Tibial artery (tissue), 4 donors: Measurements from ENCODE around the gene CYP39A1.

Experiments used
- DNase-seq, 2 donors: peaks; one replicate each; pipeline ENCODE4 v3.0.0-alpha.2; 2019
- H3K27ac ChIP-seq, 2 donors: fragments of 200-600 bp; sonication (generic) in 1 of 2; 1 replicate in 1 of 2; 2 replicates in 1 of 2; pipeline ENCODE4 v1.5.1; 2018 to 2019; ENCODE audit warnings: mild to moderate bottlenecking in 1 of 2
- H3K27me3 ChIP-seq, 2 donors: fragments of 200-600 bp; sonication (generic) in 1 of 2; one replicate each; pipeline versions ENCODE4 v1.5.1 to v1.6.0; 2016 to 2019
- H3K36me3 ChIP-seq, 3 donors: fragments of 200-600 bp; sonication (generic) in 2 of 3; one replicate each; pipeline ENCODE4 v1.5.1; 2016 to 2019; ENCODE audit warnings: mild to moderate bottlenecking in 2 of 3
- H3K4me1 ChIP-seq, 4 donors: fragments of 200-600 bp; sonication (generic) in 2 of 4; 1 replicate in 3 of 4; 2 replicates in 1 of 4; pipeline ENCODE4 v1.5.1; 2016 to 2019
- H3K4me3 ChIP-seq, 2 donors: fragments of 200-600 bp; sonication (generic) in 1 of 2; 1 replicate in 1 of 2; 2 replicates in 1 of 2; pipeline ENCODE4 v1.5.1; 2018 to 2019; ENCODE audit warnings: mild to moderate bottlenecking in 2 of 2
- H3K9me3 ChIP-seq, 3 donors: fragments of 200-600 bp; sonication (generic) in 1 of 3; one replicate each; pipeline ENCODE4 v1.5.1; 2016 to 2019
- intact Hi-C: fragments of 100-400 bp; cut with DNase I; formaldehyde crosslinking; loops from one replicate; pipeline ENCODE4 v1.15.0; 2023; ENCODE audit warnings: low total_unique reads
- TF ChIP-seq, protein P1 (sequence below), 2 experiments: fragments of 200-600 bp in 1 of 2; fragments of 450-650 bp in 1 of 2; IDR thresholded peaks; one replicate each; pipeline ENCODE4 v1.5.1; 2017 to 2019; ENCODE audit warnings: antibody characterized with exemption in 2 of 2, mild to moderate bottlenecking in 1 of 2, moderate library complexity in 1 of 2

Gene CYP39A1

DNA sequence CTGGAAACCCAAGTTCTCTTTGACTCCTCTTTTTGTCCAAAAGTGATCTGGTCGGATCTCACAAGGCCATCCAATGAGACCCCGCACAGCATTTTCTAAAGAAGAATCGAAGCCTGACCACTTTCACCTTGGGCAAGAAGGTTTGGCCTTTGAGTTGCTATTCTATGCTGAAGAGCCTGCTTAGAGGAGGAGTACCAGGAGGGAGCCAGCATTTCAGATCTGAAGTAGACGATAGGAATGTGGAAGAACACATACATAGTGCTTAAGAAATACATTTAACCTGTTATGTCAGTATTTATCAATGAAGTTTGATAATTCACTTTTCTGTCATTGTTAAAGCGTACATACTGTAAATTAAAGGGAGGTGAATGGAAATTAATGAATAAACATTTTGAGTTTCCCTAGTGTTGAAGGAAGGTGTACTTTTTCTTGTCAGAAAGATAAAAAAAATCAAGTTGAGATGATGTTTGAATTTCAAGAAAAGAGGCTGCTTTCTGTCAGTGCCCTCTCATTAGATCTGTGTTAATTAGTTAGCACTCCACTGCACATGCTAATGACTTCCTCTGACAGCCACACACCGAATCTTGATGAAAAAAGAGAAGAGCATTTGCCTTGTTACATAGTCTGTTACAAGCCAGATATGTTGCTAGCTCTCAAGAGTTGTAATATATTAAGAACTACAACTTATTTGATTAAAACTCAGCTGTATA is 24.1 kb upstream of the CYP39A1 start:
- intact Hi-C loops = no loop called here
- Histone ChIP-seq H3K27me3 (no peaks in the 10 kb centered on the region), H3K4me3 (no peak overlapping the region), H3K4me1 (no peaks in the 10 kb centered on the region), H3K9me3 (no peaks in the 10 kb centered on the region), H3K36me3 (peaks cover 26 to 42% (median 34%) of the 10 kb centered on the region in 3 donors), H3K27ac (no peak overlapping the region)
- no peak for DNase-seq
- TF ChIP-seq, protein P1, sequence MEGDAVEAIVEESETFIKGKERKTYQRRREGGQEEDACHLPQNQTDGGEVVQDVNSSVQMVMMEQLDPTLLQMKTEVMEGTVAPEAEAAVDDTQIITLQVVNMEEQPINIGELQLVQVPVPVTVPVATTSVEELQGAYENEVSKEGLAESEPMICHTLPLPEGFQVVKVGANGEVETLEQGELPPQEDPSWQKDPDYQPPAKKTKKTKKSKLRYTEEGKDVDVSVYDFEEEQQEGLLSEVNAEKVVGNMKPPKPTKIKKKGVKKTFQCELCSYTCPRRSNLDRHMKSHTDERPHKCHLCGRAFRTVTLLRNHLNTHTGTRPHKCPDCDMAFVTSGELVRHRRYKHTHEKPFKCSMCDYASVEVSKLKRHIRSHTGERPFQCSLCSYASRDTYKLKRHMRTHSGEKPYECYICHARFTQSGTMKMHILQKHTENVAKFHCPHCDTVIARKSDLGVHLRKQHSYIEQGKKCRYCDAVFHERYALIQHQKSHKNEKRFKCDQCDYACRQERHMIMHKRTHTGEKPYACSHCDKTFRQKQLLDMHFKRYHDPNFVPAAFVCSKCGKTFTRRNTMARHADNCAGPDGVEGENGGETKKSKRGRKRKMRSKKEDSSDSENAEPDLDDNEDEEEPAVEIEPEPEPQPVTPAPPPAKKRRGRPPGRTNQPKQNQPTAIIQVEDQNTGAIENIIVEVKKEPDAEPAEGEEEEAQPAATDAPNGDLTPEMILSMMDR (IDR thresholded peaks at IDR 0.05) = no peak

DNA sequence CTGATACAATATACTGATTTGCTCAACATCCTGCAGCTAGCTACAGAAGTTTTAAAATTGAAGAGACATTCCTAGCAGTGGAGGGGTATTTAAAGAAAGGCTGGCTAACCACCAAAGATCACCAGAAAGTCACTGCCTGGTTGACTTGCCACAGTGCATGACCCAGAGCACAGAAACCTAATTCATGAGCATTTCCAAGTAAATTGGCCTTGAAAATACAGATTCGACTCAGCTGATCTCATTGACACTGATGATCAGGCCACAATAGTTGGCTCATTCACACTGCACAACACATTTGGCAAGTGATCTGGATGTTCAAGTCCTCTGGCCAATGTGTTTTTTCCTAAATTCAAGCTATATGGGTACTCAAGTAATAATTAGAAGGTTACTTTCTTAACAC is 21.8 kb upstream of the CYP39A1 start:
- H3K36me3 ChIP-seq = peaks cover 26 to 46% (median 46%) of the 10 kb centered on the region in 3 donors
- no peaks in the 10 kb centered on the region for H3K9me3 ChIP-seq
- TF ChIP-seq, protein P1 (IDR thresholded peaks at IDR 0.05) = no peak
- no peaks in the 10 kb centered on the region for H3K27me3 ChIP-seq
- H3K4me1 ChIP-seq = no peaks in the 10 kb centered on the region
- DNase-seq = no peak
- no peak overlapping the region for H3K27ac ChIP-seq
- intact Hi-C loops = no loop called here
- no peak overlapping the region for H3K4me3 ChIP-seq

DNA sequence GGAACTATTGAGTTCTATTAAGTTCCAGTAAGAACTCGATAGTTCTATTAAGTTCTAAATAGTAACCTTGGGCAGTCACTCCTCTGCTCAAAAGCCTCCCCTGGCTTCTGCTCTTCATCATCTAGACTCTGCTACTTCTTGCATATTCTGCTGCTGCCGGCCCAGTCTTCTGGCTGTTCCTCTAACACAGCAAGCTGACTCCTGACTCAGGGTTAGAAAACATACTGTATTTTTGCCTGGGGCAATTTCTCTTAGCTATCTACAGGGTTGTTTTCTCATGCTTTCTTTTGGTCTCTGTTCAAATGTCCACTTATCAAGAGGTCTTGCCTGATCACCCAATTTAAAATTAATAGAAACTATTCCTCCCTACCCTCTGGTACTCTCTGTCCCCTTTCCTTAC is 14.8 kb upstream of the CYP39A1 start:
- Histone ChIP-seq H3K36me3 (peaks cover 6 to 60% (median 32%) of the 10 kb centered on the region in 3 donors), H3K4me3 (no peak overlapping the region), H3K27me3 (no peaks in the 10 kb centered on the region), H3K4me1 (no peaks in the 10 kb centered on the region), H3K27ac (no peak overlapping the region), H3K9me3 (no peaks in the 10 kb centered on the region)
- intact Hi-C loops = no loop called here
- no peak for DNase-seq
- TF ChIP-seq, protein P1 (IDR thresholded peaks at IDR 0.05) = no peak

DNA sequence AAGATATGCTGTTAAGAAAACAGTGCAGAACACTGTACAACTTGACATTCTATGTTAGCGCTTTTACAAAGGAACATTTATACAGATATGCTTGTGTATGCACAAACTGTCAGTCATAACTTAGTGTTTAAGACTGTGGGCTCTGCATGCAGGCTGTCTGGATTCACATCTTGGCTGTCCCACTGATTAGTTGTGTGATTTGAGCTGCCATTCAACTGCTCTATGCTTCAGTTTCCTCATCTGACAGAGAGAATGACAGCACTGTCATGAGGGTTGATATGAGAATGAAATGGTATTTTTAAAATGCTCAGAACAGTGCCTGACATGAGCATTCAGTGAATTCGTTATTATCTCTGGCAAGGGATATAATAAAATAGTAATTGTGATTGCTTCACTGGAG is 8.9 kb upstream of the CYP39A1 start:
- no peak for DNase-seq
- H3K4me1 ChIP-seq = no peaks in the 10 kb centered on the region
- intact Hi-C loops = no loop called here
- no peaks in the 10 kb centered on the region for H3K9me3 ChIP-seq
- no peak overlapping the region for H3K27ac ChIP-seq
- peaks cover 7 to 38% (median 12%) of the 10 kb centered on the region in 3 donors for H3K36me3 ChIP-seq
- no peaks in the 10 kb centered on the region for H3K27me3 ChIP-seq
- TF ChIP-seq, protein P1 (IDR thresholded peaks at IDR 0.05) = no peak
- no peak overlapping the region for H3K4me3 ChIP-seq

DNA sequence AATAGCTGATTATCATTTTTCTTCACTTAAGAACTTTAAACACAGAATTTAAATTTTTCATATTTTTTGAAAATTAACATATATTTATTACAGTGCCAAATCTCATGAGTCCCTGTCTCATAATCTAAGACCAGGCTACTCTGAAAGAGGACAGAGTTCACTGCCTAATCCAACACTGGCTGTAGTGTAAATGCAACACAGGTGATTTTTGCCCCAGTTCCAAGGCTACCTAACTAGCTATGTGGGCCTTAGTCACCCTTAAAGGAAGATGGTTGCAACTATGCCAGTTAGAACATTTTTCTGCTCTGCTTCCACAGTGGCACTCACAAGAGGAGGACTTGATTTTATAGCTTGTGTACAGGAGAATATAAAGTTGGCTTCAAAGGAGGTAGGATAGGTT is 5.0 kb upstream of the CYP39A1 start:
- TF ChIP-seq, protein P1 (IDR thresholded peaks at IDR 0.05) = no peak
- intact Hi-C loops = no loop called here
- no peaks in the 10 kb centered on the region for H3K9me3 ChIP-seq
- peaks cover 7 to 16% (median 7%) of the 10 kb centered on the region in 3 donors for H3K36me3 ChIP-seq
- peaks cover 0 to 17% (median 8%) of the 10 kb centered on the region in 4 donors for H3K4me1 ChIP-seq
- H3K27me3 ChIP-seq = no peaks in the 10 kb centered on the region
- no peak overlapping the region for H3K27ac ChIP-seq
- DNase-seq = no peak
- no peak overlapping the region for H3K4me3 ChIP-seq
